Parathyroid adenoma (tissue), 2 donors: ENCODE results near the gene TBK1.

Source experiments
- H2AFZ ChIP-seq: fragments of 300-600 bp; sonication (generic); one replicate; pipeline ENCODE4 v1.7.0; 2017; ENCODE audit warnings: antibody characterized with exemption, mild to moderate bottlenecking
- H3K27ac ChIP-seq: fragments of 300-600 bp; sonication (generic); one replicate; pipeline ENCODE4 v1.7.0; 2017
- H3K27me3 ChIP-seq: fragments of 300-600 bp; sonication (generic); one replicate; pipeline ENCODE4 v1.7.0; 2017; ENCODE audit warnings: low read length; ENCODE audit not compliant: control insufficient read depth, insufficient read depth
- H3K36me3 ChIP-seq: fragments of 300-600 bp; sonication (generic); one replicate; pipeline ENCODE4 v1.7.0; 2017; ENCODE audit warnings: low read length; ENCODE audit not compliant: control insufficient read depth, insufficient read depth
- H3K4me1 ChIP-seq: fragments of 300-600 bp; sonication (generic); one replicate; pipeline ENCODE4 v1.7.0; 2017; ENCODE audit warnings: control low read depth
- H3K4me2 ChIP-seq: fragments of 300-600 bp; sonication (generic); one replicate; pipeline ENCODE4 v1.7.0; 2017; ENCODE audit warnings: low read length
- H3K4me3 ChIP-seq: fragments of 300-600 bp; sonication (generic); one replicate; pipeline ENCODE4 v1.7.0; 2017; ENCODE audit warnings: low read depth, low read length
- H3K79me2 ChIP-seq: fragments of 300-600 bp; sonication (generic); one replicate; pipeline ENCODE4 v1.7.0; 2017; ENCODE audit warnings: control low read depth
- H3K9ac ChIP-seq: fragments of 300-600 bp; sonication (generic); one replicate; pipeline ENCODE4 v1.7.0; 2017; ENCODE audit warnings: mild to moderate bottlenecking
- H3K9me3 ChIP-seq: fragments of 300-600 bp; sonication (generic); one replicate; pipeline ENCODE4 v1.7.0; 2017; ENCODE audit warnings: low read length; ENCODE audit not compliant: control insufficient read depth
- CTCF ChIP-seq: fragments of 300-600 bp; sonication (generic); IDR thresholded peaks from one replicate; pipeline ENCODE4 v1.7.0; 2017; ENCODE audit warnings: antibody characterized with exemption, mild to moderate bottlenecking
- donor health status: primary hyperparathyroidism.

The TBK1 gene

GRCh38 chr12:64466178-64466577 is 14.3 kb downstream of the TBK1 start:
- no peaks in the 10 kb centered on the region for H3K27me3 ChIP-seq
- H3K79me2 ChIP-seq = no peaks in the 10 kb centered on the region
- no peak for TF ChIP-seq CTCF
- H3K27ac ChIP-seq = no peak overlapping the region
- no peaks in the 10 kb centered on the region for H3K9me3 ChIP-seq
- no peak overlapping the region for H2AFZ ChIP-seq
- H3K4me1 ChIP-seq = no peaks in the 10 kb centered on the region
- H3K36me3 ChIP-seq = no peaks in the 10 kb centered on the region
- H3K4me3 ChIP-seq = no peak overlapping the region
- no peak overlapping the region for H3K4me2 ChIP-seq
- no peak overlapping the region for H3K9ac ChIP-seq

GRCh38 chr12:64468966-64469365 is 17.0 kb downstream of the TBK1 start:
- Histone ChIP-seq H3K4me2 (no peak overlapping the region), H3K36me3 (no peaks in the 10 kb centered on the region)

GRCh38 chr12:64469455-64470142 is 17.7 kb downstream of the TBK1 start:
- Histone ChIP-seq H3K27me3 (no peaks in the 10 kb centered on the region), H3K79me2 (no peaks in the 10 kb centered on the region), H3K4me2 (no peak overlapping the region), H3K4me3 (no peak overlapping the region), H2AFZ (no peak overlapping the region), H3K9ac (no peak overlapping the region), H3K9me3 (no peaks in the 10 kb centered on the region), H3K4me1 (no peaks in the 10 kb centered on the region), H3K36me3 (no peaks in the 10 kb centered on the region), H3K27ac (no peak overlapping the region)
- no peak for TF ChIP-seq CTCF

More at GRCh38 chr12:64468966-64469365, 17.0 kb downstream of the TBK1 start:
- TF ChIP-seq CTCF = no peak
- Histone ChIP-seq H3K4me1 (no peaks in the 10 kb centered on the region), H3K9me3 (no peaks in the 10 kb centered on the region), H3K4me3 (no peak overlapping the region), H2AFZ (no peak overlapping the region), H3K9ac (no peak overlapping the region), H3K79me2 (no peaks in the 10 kb centered on the region), H3K27ac (no peak overlapping the region), H3K27me3 (no peaks in the 10 kb centered on the region)

- no peaks in the 10 kb centered on the region for H3K4me1 ChIP-seq
- H2AFZ ChIP-seq = no peak overlapping the region
- TF ChIP-seq CTCF = no peak
- peaks cover 1% of the 10 kb centered on the region for H3K36me3 ChIP-seq
- H3K9me3 ChIP-seq = no peaks in the 10 kb centered on the region
- no peak overlapping the region for H3K4me3 ChIP-seq
- peaks cover 3% of the 10 kb centered on the region for H3K79me2 ChIP-seq
- no peaks in the 10 kb centered on the region for H3K27me3 ChIP-seq
- H3K27ac ChIP-seq = no peak overlapping the region
- H3K9ac ChIP-seq = no peak overlapping the region
- H3K4me2 ChIP-seq = no peak overlapping the region
Measured at GRCh38 chr12:64470495-64470894, 18.6 kb downstream of the TBK1 start.

GRCh38 chr12:64473176-64473575 is 21.3 kb downstream of the TBK1 start:
- Histone ChIP-seq H2AFZ (no peak overlapping the region), H3K4me2 (no peak overlapping the region), H3K27me3 (no peaks in the 10 kb centered on the region), H3K9ac (no peak overlapping the region), H3K4me1 (no peaks in the 10 kb centered on the region), H3K27ac (no peak overlapping the region), H3K79me2 (peaks cover 3% of the 10 kb centered on the region), H3K36me3 (peaks cover 4% of the 10 kb centered on the region), H3K9me3 (no peaks in the 10 kb centered on the region), H3K4me3 (no peak overlapping the region)
- no peak for TF ChIP-seq CTCF
